Neural cell (in vitro differentiated cells): ENCODE results near the gene CYP26A1.

Source experiments
- EP300 ChIP-seq: fragments of 450-650 bp; conservative IDR thresholded peaks from 2 replicates; pipeline ENCODE4 v1.6.1; 2014; ENCODE audit warnings: antibody characterized with exemption, mild to moderate bottlenecking, moderate library complexity; ENCODE audit not compliant: poor library complexity, severe bottlenecking
- EZH2 ChIP-seq: fragments of 200-600, 300-800 bp; shearing (Covaris generic), sonication (generic); IDR thresholded peaks from 2 replicates; pipeline ENCODE4 v1.6.1; 2014; ENCODE audit warnings: antibody characterized with exemption, low read length, borderline replicate concordance, mild to moderate bottlenecking; ENCODE audit not compliant: insufficient read depth, poor library complexity, severe bottlenecking
- RAD21 ChIP-seq: fragments of 450-650 bp; conservative IDR thresholded peaks from 2 replicates; pipeline ENCODE4 v1.6.1; 2014; ENCODE audit warnings: antibody characterized with exemption, mild to moderate bottlenecking, moderate library complexity
- TF ChIP-seq, protein P1 (sequence below): fragments of 450-650 bp; IDR thresholded peaks from 2 replicates; pipeline ENCODE4 v1.5.1; 2014; ENCODE audit warnings: antibody characterized with exemption, mild to moderate bottlenecking, moderate library complexity; ENCODE audit not compliant: poor library complexity, severe bottlenecking
- TF ChIP-seq, protein P2 (sequence below): IDR thresholded peaks from 2 replicates; pipeline ENCODE4 v1.6.1; 2012; ENCODE audit warnings: borderline replicate concordance

DNA sequence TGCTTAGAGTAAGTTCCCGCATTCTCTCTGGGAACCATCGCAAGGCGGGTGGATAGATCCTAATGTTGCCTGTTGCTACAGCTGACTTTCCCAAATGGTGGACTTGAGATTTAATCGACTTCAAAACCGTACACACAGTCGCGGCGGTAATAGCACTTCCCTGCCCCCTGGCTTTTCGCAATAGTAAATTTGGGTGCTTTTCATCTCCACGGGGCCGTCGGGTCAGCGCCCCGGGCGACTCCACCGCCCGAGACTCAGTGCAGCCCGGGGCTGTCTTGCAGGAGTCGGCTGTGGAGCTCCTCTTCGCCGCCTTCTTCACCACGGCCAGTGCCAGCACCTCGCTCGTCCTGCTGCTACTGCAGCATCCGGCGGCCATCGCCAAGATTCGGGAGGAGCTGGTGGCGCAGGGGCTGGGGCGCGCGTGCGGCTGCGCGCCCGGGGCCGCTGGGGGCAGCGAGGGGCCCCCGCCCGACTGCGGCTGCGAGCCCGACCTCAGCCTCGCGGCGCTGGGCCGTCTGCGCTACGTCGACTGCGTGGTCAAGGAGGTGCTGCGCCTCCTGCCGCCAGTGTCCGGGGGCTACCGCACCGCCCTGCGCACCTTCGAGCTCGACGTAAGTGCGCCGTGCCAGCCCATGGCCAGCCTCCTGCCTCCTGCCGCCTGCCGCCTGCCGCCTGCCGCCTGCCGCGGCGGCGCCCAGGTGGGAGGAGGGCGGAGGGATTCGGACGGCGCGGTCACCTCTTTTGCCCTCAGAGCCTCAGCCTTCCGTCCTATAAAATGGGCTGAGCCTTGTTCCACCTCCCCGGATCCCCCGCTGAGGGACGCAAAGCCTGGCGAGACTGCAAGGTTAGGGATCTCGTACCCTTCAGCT lies 7.8 kb upstream of the CYP26A1 start:
- TF ChIP-seq, protein P1, sequence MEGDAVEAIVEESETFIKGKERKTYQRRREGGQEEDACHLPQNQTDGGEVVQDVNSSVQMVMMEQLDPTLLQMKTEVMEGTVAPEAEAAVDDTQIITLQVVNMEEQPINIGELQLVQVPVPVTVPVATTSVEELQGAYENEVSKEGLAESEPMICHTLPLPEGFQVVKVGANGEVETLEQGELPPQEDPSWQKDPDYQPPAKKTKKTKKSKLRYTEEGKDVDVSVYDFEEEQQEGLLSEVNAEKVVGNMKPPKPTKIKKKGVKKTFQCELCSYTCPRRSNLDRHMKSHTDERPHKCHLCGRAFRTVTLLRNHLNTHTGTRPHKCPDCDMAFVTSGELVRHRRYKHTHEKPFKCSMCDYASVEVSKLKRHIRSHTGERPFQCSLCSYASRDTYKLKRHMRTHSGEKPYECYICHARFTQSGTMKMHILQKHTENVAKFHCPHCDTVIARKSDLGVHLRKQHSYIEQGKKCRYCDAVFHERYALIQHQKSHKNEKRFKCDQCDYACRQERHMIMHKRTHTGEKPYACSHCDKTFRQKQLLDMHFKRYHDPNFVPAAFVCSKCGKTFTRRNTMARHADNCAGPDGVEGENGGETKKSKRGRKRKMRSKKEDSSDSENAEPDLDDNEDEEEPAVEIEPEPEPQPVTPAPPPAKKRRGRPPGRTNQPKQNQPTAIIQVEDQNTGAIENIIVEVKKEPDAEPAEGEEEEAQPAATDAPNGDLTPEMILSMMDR: no peak
- no peak for TF ChIP-seq RAD21
- no peak for TF ChIP-seq EZH2
- no peak for TF ChIP-seq EP300
- TF ChIP-seq, protein P2, sequence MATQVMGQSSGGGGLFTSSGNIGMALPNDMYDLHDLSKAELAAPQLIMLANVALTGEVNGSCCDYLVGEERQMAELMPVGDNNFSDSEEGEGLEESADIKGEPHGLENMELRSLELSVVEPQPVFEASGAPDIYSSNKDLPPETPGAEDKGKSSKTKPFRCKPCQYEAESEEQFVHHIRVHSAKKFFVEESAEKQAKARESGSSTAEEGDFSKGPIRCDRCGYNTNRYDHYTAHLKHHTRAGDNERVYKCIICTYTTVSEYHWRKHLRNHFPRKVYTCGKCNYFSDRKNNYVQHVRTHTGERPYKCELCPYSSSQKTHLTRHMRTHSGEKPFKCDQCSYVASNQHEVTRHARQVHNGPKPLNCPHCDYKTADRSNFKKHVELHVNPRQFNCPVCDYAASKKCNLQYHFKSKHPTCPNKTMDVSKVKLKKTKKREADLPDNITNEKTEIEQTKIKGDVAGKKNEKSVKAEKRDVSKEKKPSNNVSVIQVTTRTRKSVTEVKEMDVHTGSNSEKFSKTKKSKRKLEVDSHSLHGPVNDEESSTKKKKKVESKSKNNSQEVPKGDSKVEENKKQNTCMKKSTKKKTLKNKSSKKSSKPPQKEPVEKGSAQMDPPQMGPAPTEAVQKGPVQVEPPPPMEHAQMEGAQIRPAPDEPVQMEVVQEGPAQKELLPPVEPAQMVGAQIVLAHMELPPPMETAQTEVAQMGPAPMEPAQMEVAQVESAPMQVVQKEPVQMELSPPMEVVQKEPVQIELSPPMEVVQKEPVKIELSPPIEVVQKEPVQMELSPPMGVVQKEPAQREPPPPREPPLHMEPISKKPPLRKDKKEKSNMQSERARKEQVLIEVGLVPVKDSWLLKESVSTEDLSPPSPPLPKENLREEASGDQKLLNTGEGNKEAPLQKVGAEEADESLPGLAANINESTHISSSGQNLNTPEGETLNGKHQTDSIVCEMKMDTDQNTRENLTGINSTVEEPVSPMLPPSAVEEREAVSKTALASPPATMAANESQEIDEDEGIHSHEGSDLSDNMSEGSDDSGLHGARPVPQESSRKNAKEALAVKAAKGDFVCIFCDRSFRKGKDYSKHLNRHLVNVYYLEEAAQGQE: no peak
